ENCODE results near the gene PIK3R4. TPM values are rescaled to one million over a fixed set of nuclear protein-coding genes. Genes with fewer than 3 reads are reported as not detected.

The PIK3R4 gene
- total RNA-seq, 1 experiment from 2014 or later: 47.3 TPM

GRCh38 chr3:130656627-130657026, 90.0 kb downstream of the PIK3R4 start:
- no peak overlapping the region for H3K4me3 Mint-ChIP-seq (ENCODE audit: low read depth, unreplicated experiment)
- H3K9me3 Mint-ChIP-seq (ENCODE audit: low read depth, unreplicated experiment): no peaks in the 10 kb centered on the region
- BruUV-seq (replicated peaks): no TSS peak
- no peak for TF ChIP-seq CTCF (IDR thresholded peaks at IDR 0.05; ENCODE audit: unreplicated experiment)
- no peaks in the 10 kb centered on the region for H3K27me3 Mint-ChIP-seq (ENCODE audit: unreplicated experiment)
- no peak for DNase-seq
- H3K27ac Mint-ChIP-seq (ENCODE audit: unreplicated experiment): no peak overlapping the region
- intact Hi-C loops (cut with micrococcal nuclease; ENCODE audit: unreplicated experiment): no loop called here
- CTCF ChIA-PET: no interaction called here
- H3K4me1 Mint-ChIP-seq (ENCODE audit: low read depth, unreplicated experiment): no peaks in the 10 kb centered on the region
- H3K36me3 Mint-ChIP-seq (ENCODE audit: insufficient read depth, unreplicated experiment): no peaks in the 10 kb centered on the region

GRCh38 chr3:130654921-130655320, 91.7 kb downstream of the PIK3R4 start:
- no peak overlapping the region for H3K27ac Mint-ChIP-seq (ENCODE audit: unreplicated experiment)
- no peaks in the 10 kb centered on the region for H3K36me3 Mint-ChIP-seq (ENCODE audit: insufficient read depth, unreplicated experiment)
- no TSS peak for BruUV-seq (replicated peaks)
- no peak for TF ChIP-seq CTCF (IDR thresholded peaks at IDR 0.05; ENCODE audit: unreplicated experiment)
- intact Hi-C loops (cut with micrococcal nuclease; ENCODE audit: unreplicated experiment): no loop called here
- H3K4me1 Mint-ChIP-seq (ENCODE audit: low read depth, unreplicated experiment): no peaks in the 10 kb centered on the region
- no peak for DNase-seq
- CTCF ChIA-PET: interaction anchor here (1.2 kb wide), 1 partner anchor 17 kb away, joined by 3 read pairs; no protein-coding TSS in a partner anchor
- no peaks in the 10 kb centered on the region for H3K27me3 Mint-ChIP-seq (ENCODE audit: unreplicated experiment)
- H3K9me3 Mint-ChIP-seq (ENCODE audit: low read depth, unreplicated experiment): no peaks in the 10 kb centered on the region
- no peak overlapping the region for H3K4me3 Mint-ChIP-seq (ENCODE audit: low read depth, unreplicated experiment)

- no peaks in the 10 kb centered on the region for H3K4me1 Mint-ChIP-seq (ENCODE audit: low read depth, unreplicated experiment)
- TF ChIP-seq CTCF (IDR thresholded peaks at IDR 0.05; ENCODE audit: unreplicated experiment): no peak
- no peaks in the 10 kb centered on the region for H3K9me3 Mint-ChIP-seq (ENCODE audit: low read depth, unreplicated experiment)
These were observed 92.5 kb downstream of the PIK3R4 start for GRCh38 chr3:130654091-130654490.

GRCh38 chr3:130649061-130649654, 97.5 kb downstream of the PIK3R4 start:
- no peak for TF ChIP-seq CTCF (IDR thresholded peaks at IDR 0.05; ENCODE audit: unreplicated experiment)
- no peaks in the 10 kb centered on the region for H3K9me3 Mint-ChIP-seq (ENCODE audit: low read depth, unreplicated experiment)
- no peaks in the 10 kb centered on the region for H3K36me3 Mint-ChIP-seq (ENCODE audit: insufficient read depth, unreplicated experiment)
- no peaks in the 10 kb centered on the region for H3K4me1 Mint-ChIP-seq (ENCODE audit: low read depth, unreplicated experiment)
- no peak for DNase-seq
- BruUV-seq (replicated peaks): no TSS peak
- CTCF ChIA-PET: no interaction called here
- intact Hi-C loops (cut with micrococcal nuclease; ENCODE audit: unreplicated experiment): no loop called here
- H3K27ac Mint-ChIP-seq (ENCODE audit: unreplicated experiment): no peak overlapping the region
- H3K4me3 Mint-ChIP-seq (ENCODE audit: low read depth, unreplicated experiment): no peak overlapping the region
- H3K27me3 Mint-ChIP-seq (ENCODE audit: unreplicated experiment): no peaks in the 10 kb centered on the region

More at GRCh38 chr3:130654091-130654490, 92.5 kb downstream of the PIK3R4 start:
- H3K27me3 Mint-ChIP-seq (ENCODE audit: unreplicated experiment): no peaks in the 10 kb centered on the region
- H3K4me3 Mint-ChIP-seq (ENCODE audit: low read depth, unreplicated experiment): no peak overlapping the region
- H3K36me3 Mint-ChIP-seq (ENCODE audit: insufficient read depth, unreplicated experiment): no peaks in the 10 kb centered on the region
- CTCF ChIA-PET: no interaction called here
- BruUV-seq (replicated peaks): no TSS peak
- intact Hi-C loops (cut with micrococcal nuclease; ENCODE audit: unreplicated experiment): no loop called here
- no peak overlapping the region for H3K27ac Mint-ChIP-seq (ENCODE audit: unreplicated experiment)
- no peak for DNase-seq
